Measurements from ENCODE around the gene FCGBP.

Gene FCGBP

DNA sequence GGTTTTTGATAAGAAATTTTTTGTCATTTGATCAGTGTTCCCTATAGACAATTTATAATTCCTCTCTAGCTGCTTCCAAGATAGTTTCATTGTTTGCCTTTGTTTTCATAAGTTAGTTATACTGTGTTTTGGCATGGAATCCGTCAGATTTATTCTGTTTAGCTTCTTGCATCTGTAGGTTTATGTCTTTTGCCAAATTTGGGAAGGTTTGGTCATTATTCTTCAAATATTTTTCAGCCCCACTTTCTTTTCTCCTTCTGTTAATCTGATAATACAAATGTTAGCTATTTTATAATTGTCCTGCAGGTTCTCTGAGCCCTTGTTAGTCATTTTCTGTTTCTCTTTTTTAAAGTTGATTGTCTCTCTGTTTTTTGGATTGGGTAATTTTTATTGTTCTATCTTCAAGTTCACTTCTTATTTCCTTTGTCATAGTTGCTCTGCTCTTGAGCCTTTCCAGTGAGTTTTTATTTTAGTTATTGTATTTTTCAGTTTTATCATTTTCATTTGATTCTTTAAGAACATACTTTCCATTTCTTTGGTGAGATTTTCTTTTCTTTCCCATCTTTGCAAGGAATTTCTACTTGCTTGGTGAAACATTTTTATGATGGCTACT lies 5.9 kb upstream of the FCGBP start:
- no peak for TF ChIP-seq FOXP2 (optimal IDR thresholded peaks at IDR 0.05; ENCODE audit: borderline replicate concordance, extremely low read depth, extremely low read length, insufficient read depth)
- no peak for TF ChIP-seq TAF1 (IDR thresholded peaks at IDR 0.05; ENCODE audit: borderline replicate concordance, insufficient read depth, low read length)
- TF ChIP-seq SIN3A (IDR thresholded peaks at IDR 0.05; ENCODE audit: borderline replicate concordance, insufficient read depth, low read length): no peak
- no peak for TF ChIP-seq POLR2AphosphoS5 (IDR thresholded peaks at IDR 0.05; ENCODE audit: low read depth, low read length)
- TF ChIP-seq, protein P1, sequence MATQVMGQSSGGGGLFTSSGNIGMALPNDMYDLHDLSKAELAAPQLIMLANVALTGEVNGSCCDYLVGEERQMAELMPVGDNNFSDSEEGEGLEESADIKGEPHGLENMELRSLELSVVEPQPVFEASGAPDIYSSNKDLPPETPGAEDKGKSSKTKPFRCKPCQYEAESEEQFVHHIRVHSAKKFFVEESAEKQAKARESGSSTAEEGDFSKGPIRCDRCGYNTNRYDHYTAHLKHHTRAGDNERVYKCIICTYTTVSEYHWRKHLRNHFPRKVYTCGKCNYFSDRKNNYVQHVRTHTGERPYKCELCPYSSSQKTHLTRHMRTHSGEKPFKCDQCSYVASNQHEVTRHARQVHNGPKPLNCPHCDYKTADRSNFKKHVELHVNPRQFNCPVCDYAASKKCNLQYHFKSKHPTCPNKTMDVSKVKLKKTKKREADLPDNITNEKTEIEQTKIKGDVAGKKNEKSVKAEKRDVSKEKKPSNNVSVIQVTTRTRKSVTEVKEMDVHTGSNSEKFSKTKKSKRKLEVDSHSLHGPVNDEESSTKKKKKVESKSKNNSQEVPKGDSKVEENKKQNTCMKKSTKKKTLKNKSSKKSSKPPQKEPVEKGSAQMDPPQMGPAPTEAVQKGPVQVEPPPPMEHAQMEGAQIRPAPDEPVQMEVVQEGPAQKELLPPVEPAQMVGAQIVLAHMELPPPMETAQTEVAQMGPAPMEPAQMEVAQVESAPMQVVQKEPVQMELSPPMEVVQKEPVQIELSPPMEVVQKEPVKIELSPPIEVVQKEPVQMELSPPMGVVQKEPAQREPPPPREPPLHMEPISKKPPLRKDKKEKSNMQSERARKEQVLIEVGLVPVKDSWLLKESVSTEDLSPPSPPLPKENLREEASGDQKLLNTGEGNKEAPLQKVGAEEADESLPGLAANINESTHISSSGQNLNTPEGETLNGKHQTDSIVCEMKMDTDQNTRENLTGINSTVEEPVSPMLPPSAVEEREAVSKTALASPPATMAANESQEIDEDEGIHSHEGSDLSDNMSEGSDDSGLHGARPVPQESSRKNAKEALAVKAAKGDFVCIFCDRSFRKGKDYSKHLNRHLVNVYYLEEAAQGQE (IDR thresholded peaks at IDR 0.05; ENCODE audit: insufficient read depth in 1 of 2, low read depth in 2 of 2, low read length in 2 of 2): no peak

DNA sequence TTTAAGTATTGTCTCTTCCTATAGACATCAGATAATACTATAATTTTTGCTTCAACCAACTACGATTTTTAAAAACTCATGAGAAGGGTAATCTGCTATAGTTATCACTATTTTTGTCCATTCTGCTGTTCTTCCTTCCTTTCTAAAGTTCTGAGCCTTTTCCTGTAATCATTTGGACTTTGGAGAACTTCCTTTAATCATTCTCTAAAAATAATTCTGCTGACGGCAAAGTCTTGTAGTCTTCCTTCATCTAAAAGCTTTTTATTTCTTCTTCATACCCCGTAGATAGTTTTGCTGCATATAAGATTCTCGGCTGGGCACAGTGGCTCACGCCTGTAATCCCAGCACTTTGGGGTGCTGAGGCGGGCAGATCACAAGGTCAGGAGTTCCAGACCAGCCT lies 5.1 kb upstream of the FCGBP start:
- TF ChIP-seq SIN3A (IDR thresholded peaks at IDR 0.05; ENCODE audit: borderline replicate concordance, insufficient read depth, low read length) (no peak), POLR2AphosphoS5 (IDR thresholded peaks at IDR 0.05; ENCODE audit: low read depth, low read length) (no peak), FOXP2 (optimal IDR thresholded peaks at IDR 0.05; ENCODE audit: borderline replicate concordance, extremely low read depth, extremely low read length, insufficient read depth) (no peak), TAF1 (IDR thresholded peaks at IDR 0.05; ENCODE audit: borderline replicate concordance, insufficient read depth, low read length) (no peak)
- TF ChIP-seq, protein P1 (IDR thresholded peaks at IDR 0.05; ENCODE audit: insufficient read depth in 1 of 2, low read depth in 2 of 2, low read length in 2 of 2): no peak

DNA sequence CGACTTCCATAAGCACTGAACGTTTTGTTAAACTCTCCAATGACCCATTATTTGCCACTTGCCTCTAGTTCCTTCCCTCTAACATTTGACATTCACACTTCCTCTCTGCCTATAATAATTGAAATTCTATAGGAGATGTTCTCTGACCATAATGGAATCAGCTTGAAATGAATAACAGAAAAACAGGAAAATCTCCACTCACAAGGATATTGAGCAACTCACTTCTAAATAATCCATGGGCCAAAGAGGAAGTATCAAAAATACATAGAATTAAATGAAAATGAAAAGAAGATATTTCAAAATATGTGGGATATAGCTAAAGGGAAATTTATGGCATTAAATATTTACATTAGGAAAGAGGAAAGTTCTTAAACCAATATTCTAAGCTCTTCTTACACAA lies 3.4 kb upstream of the FCGBP start:
- TF ChIP-seq FOXP2 (optimal IDR thresholded peaks at IDR 0.05; ENCODE audit: borderline replicate concordance, extremely low read depth, extremely low read length, insufficient read depth) (no peak), SIN3A (IDR thresholded peaks at IDR 0.05; ENCODE audit: borderline replicate concordance, insufficient read depth, low read length) (no peak), TAF1 (IDR thresholded peaks at IDR 0.05; ENCODE audit: borderline replicate concordance, insufficient read depth, low read length) (no peak), POLR2AphosphoS5 (IDR thresholded peaks at IDR 0.05; ENCODE audit: low read depth, low read length) (no peak)
- TF ChIP-seq, protein P1 (IDR thresholded peaks at IDR 0.05; ENCODE audit: insufficient read depth in 1 of 2, low read depth in 2 of 2, low read length in 2 of 2): no peak

DNA sequence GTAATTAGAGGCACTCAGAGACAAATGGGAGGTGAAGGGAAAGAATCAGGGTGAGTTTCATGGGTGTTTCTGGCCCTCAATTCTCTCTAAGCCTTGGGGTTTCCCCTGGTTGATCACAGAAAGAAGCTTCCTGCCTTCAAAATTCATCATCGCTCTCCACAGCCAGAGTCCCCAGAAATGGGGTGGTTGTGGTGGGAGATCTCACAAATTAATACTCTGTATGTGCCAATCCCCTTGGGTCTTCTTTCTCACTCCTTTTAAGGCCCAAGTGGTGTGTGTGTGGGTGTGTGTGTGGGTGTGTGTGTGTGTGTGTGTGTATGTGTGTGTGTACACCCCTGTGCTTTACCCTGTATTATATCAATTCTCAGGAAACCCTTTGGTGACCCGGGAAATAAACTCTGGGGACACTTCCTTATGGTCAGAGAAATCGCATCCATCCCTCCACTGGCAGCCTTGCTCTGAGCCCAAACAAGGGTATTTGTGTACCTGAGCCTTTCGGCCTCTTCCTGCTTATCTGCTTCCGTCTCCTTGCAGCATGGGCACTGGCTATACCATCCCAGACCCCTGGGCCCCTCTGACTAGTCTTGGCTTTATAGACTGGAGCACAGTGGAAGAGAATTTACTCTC lies 2.8 kb upstream of the FCGBP start:
- no peak for TF ChIP-seq TAF1 (IDR thresholded peaks at IDR 0.05; ENCODE audit: borderline replicate concordance, insufficient read depth, low read length)
- no peak for TF ChIP-seq POLR2AphosphoS5 (IDR thresholded peaks at IDR 0.05; ENCODE audit: low read depth, low read length)
- TF ChIP-seq SIN3A (IDR thresholded peaks at IDR 0.05; ENCODE audit: borderline replicate concordance, insufficient read depth, low read length): no peak
- TF ChIP-seq FOXP2 (optimal IDR thresholded peaks at IDR 0.05; ENCODE audit: borderline replicate concordance, extremely low read depth, extremely low read length, insufficient read depth): no peak
- TF ChIP-seq, protein P1 (IDR thresholded peaks at IDR 0.05; ENCODE audit: insufficient read depth in 1 of 2, low read depth in 2 of 2, low read length in 2 of 2): no peak

All from PFSK-1 (cell line).